ENCODE results near the gene ZBTB46.

- TF ChIP-seq CTCF (IDR thresholded peaks at IDR 0.05), result no peak
- no peak for TF ChIP-seq POLR2A (IDR thresholded peaks at IDR 0.05)
- no peak for TF ChIP-seq EP300 (IDR thresholded peaks at IDR 0.05)
Measured at GRCh38 chr20:63768591-63769515, 62.2 kb downstream of the ZBTB46 start.

Data from sigmoid colon (tissue), 4 donors.